Hepatocyte (in vitro differentiated cells): ENCODE results near the gene SETD5.

Experiments
- EZH2 ChIP-seq: fragments of 200-600 bp; sonication (generic); IDR thresholded peaks from 2 replicates; pipeline ENCODE4 v1.6.1; 2016; ENCODE audit warnings: antibody characterized with exemption, mild to moderate bottlenecking, borderline replicate concordance
- EZH2phosphoT487 ChIP-seq: fragments of 200-600 bp; sonication (generic); IDR thresholded peaks from one replicate; pipeline ENCODE4 v1.6.1; 2018; ENCODE audit warnings: antibody characterized with exemption, mild to moderate bottlenecking, low read depth, moderate library complexity; ENCODE audit not compliant: unreplicated experiment, severe bottlenecking
- TF ChIP-seq, protein P1 (sequence below): fragments of 200-600 bp; sonication (generic); IDR thresholded peaks from 2 replicates; pipeline ENCODE4 v1.5.1; 2016; ENCODE audit warnings: antibody characterized with exemption, mild to moderate bottlenecking; ENCODE audit not compliant: poor library complexity

DNA sequence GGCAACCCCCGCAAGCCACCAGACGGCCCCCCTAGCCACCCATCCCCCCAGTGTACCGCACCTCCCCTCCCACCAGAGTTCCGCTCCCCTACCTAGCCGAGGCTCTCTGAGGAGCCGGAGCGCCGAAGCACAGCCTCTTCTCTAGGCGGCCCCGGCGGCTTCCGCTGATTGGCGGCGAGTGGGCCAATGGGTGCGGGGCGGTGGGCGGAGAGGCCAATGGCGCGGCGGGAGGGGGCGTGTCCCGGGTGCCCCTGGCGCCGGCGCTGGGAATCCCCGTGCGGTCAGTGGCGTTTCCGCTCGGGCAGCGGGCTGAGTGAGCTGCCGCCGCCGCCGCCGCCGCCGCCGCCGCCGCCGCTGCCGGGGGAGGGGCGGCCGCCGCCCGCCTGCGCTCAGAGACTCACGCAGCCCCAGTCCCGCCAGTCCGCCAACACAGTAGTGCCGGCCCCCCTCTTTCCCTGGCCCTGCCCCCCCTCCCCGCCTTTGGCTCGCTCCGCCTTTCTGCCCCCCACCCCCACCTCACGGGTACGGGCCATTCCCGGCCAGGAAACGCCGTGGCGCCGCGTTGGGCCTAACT lies at the start of gene SETD5:
- TF ChIP-seq, protein P1, sequence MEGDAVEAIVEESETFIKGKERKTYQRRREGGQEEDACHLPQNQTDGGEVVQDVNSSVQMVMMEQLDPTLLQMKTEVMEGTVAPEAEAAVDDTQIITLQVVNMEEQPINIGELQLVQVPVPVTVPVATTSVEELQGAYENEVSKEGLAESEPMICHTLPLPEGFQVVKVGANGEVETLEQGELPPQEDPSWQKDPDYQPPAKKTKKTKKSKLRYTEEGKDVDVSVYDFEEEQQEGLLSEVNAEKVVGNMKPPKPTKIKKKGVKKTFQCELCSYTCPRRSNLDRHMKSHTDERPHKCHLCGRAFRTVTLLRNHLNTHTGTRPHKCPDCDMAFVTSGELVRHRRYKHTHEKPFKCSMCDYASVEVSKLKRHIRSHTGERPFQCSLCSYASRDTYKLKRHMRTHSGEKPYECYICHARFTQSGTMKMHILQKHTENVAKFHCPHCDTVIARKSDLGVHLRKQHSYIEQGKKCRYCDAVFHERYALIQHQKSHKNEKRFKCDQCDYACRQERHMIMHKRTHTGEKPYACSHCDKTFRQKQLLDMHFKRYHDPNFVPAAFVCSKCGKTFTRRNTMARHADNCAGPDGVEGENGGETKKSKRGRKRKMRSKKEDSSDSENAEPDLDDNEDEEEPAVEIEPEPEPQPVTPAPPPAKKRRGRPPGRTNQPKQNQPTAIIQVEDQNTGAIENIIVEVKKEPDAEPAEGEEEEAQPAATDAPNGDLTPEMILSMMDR: no peak
- TF ChIP-seq EZH2 (no peak), EZH2phosphoT487 (no peak)
